Chondrocyte (in vitro differentiated cells): ENCODE data around the gene CHSY1. TPM values are rescaled to one million over a fixed set of nuclear protein-coding genes. Genes with fewer than 3 reads are reported as not detected.
A peak's percentile ranks its signal among the peaks of the same experiment; 100 is the strongest.

Source experiments
- DNase-seq: peaks from one replicate; pipeline ENCODE4 v3.0.0; 2021; ENCODE audit warnings: mixed read lengths, low spot score
- H3K27ac Mint-ChIP-seq: one replicate; pipeline ENCODE4 v1.8.0; 2021; ENCODE audit warnings: mild to moderate bottlenecking, moderate library complexity, mixed read lengths; ENCODE audit not compliant: unreplicated experiment
- H3K27me3 Mint-ChIP-seq: 2 replicates; pipeline ENCODE4 v1.8.0; 2021; ENCODE audit warnings: low read depth, mixed read lengths
- H3K36me3 Mint-ChIP-seq: 2 replicates; pipeline ENCODE4 v1.8.0; 2021; ENCODE audit warnings: low read depth, mixed read lengths
- H3K4me1 Mint-ChIP-seq: 2 replicates; pipeline ENCODE4 v1.8.0; 2021; ENCODE audit warnings: low read depth, mild to moderate bottlenecking, mixed read lengths
- H3K4me3 Mint-ChIP-seq: one replicate; pipeline ENCODE4 v1.8.0; 2021; ENCODE audit warnings: mild to moderate bottlenecking, moderate library complexity, mixed read lengths; ENCODE audit not compliant: unreplicated experiment
- H3K9me3 Mint-ChIP-seq: 2 replicates; pipeline ENCODE4 v1.8.0; 2021; ENCODE audit warnings: low read depth, mixed read lengths
- CTCF ChIP-seq: fragments of 200-600 bp; sonication (generic); IDR thresholded peaks from 2 replicates; pipeline ENCODE4 v1.5.0; 2021; ENCODE audit warnings: antibody characterized with exemption, mild to moderate bottlenecking, moderate library complexity
- total RNA-seq: library from RNA; stranded (reverse); gene quantifications from 3 replicates; pipeline ENCODE4 v1.2.1, GENCODE V29; 2021

Gene CHSY1
- total RNA-seq, 1 donor from 2014 or later = 60.9 TPM

GRCh38 chr15:101283931-101284330 is 32.1 kb upstream of the CHSY1 start:
- Mint-ChIP-seq H3K27me3 (no peaks in the 10 kb centered on the region), H3K36me3 (peaks cover 19% of the 10 kb centered on the region), H3K4me3 (no peak overlapping the region), H3K27ac (no peak overlapping the region), H3K4me1 (no peaks in the 10 kb centered on the region), H3K9me3 (no peaks in the 10 kb centered on the region)
- no peak for TF ChIP-seq CTCF
- no peak for DNase-seq

DNA sequence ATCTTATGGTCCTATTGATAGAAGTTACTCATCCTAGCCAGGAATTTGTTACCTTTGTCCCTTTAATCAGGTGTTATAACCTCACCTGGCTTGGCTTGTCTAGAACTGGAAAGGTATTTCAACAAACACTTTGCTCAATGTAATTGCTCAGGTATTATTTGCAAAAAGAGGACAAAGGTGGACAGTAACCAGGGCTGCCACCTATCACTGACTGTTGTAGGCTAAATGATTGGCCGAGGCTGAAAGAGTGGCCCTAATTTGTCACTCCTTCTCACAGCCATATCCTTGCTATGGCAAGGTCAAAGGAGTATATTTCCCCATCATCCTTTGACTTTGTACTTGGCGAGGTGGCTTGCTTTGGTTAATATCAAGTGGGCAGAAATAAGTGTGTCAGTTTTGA is 28.2 kb upstream of the CHSY1 start:
- DNase-seq = no peak
- Mint-ChIP-seq H3K27ac (no peak overlapping the region), H3K9me3 (no peaks in the 10 kb centered on the region), H3K4me3 (no peak overlapping the region), H3K4me1 (peaks cover 18% of the 10 kb centered on the region), H3K27me3 (no peaks in the 10 kb centered on the region), H3K36me3 (peaks cover 11% of the 10 kb centered on the region)
- no peak for TF ChIP-seq CTCF

GRCh38 chr15:101277943-101278564 is 26.2 kb upstream of the CHSY1 start:
- Mint-ChIP-seq H3K27ac (peak overlapping the region; percentile 90), H3K36me3 (peaks cover 23% of the 10 kb centered on the region), H3K27me3 (no peaks in the 10 kb centered on the region), H3K4me1 (peaks cover 18% of the 10 kb centered on the region), H3K4me3 (peak overlapping the region; percentile 99), H3K9me3 (no peaks in the 10 kb centered on the region)
- DNase-seq = no peak
- TF ChIP-seq CTCF = no peak

DNA sequence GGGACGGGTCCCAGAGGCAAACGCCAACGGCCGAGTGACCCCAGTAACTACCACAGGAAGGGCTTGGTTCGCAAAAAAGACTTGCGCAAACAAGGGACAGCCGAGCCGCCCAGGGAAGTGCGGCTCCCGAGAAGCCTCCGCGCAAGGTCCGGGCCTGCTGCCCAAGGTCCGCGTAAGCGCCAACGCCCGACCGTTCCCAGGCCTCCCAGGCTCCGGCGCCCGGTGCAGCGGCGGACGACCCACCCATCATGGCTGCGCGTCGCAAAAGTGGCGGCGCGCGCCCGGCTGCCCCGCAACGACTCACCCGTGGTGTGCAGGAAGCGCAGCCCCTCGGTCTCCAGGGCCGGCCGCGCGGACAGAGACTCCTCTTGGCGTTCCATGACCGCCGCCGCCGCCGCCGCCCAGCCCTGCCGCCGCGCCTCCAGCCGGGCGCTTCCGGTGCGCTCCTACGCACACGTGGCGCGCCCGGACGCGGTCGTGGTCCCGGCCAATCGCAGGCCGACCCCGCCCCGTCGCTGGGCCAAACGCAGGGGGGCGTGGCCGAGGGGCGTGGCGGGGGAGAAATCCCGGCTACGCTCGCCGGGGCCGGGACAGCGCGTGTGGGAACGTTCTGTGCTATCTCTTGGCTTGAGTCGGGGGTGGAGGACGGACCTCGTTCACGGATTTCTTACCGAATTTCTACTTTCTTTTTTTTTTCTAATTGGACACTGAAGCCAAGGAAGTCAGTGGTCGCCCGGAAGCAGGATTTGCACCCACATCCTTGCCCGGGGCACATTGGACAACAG is 25.4 kb upstream of the CHSY1 start, which contains the start of gene SELENOS:
Gene SELENOS (minus strand): TSS at position 448 of the 785 bp plus-strand sequence. CDS start 68 bp downstream, at position 380.
- peaks cover 18% of the 10 kb centered on the region for H3K4me1 Mint-ChIP-seq
- no peak for DNase-seq
- peak within 1 kb of the TSS; percentile 99 for H3K4me3 Mint-ChIP-seq
- H3K27me3 Mint-ChIP-seq = no peaks in the 10 kb centered on the region
- H3K9me3 Mint-ChIP-seq = no peaks in the 10 kb centered on the region
- peak within 1 kb of the TSS; percentile 99 for H3K27ac Mint-ChIP-seq
- TF ChIP-seq CTCF = no peak
- peaks cover 28% of the 10 kb centered on the region for H3K36me3 Mint-ChIP-seq

GRCh38 chr15:101276501-101277037 is 24.7 kb upstream of the CHSY1 start:
- Mint-ChIP-seq H3K27me3 (no peaks in the 10 kb centered on the region), H3K4me1 (peaks cover 18% of the 10 kb centered on the region), H3K27ac (peak overlapping the region; percentile 99), H3K9me3 (no peaks in the 10 kb centered on the region), H3K36me3 (peaks cover 32% of the 10 kb centered on the region), H3K4me3 (peak overlapping the region; percentile 99)
- TF ChIP-seq CTCF = peak; percentile 75
- DNase-seq = no peak
